ACC112 (cell line): ENCODE data around the gene LRFN2.

Experiments used
- H2AFZ ChIP-seq: fragments of 200-600 bp; sonication (generic); one replicate; pipeline ENCODE4 v1.6.0; 2017; ENCODE audit warnings: antibody characterized with exemption, low read length; ENCODE audit not compliant: unreplicated experiment
- H3K27ac ChIP-seq: fragments of 200-600 bp; sonication (generic); 2 replicates; pipeline ENCODE4 v1.5.1; 2014; ENCODE audit warnings: low read depth, mild to moderate bottlenecking, antibody characterized with exemption, low read length, moderate library complexity
- H3K27me3 ChIP-seq: fragments of 200-600 bp; sonication (generic); 2 replicates; pipeline ENCODE4 v1.6.1; 2014; ENCODE audit warnings: mild to moderate bottlenecking, antibody characterized with exemption, low read length, moderate library complexity, mixed read lengths; ENCODE audit not compliant: insufficient read depth
- H3K36me3 ChIP-seq: fragments of 200-600 bp; sonication (generic); 2 replicates; pipeline ENCODE4 v1.6.1; 2016; ENCODE audit warnings: mild to moderate bottlenecking, antibody characterized with exemption, low read length, moderate library complexity, mixed read lengths; ENCODE audit not compliant: insufficient read depth
- H3K4me1 ChIP-seq: fragments of 200-600 bp; sonication (generic); one replicate; pipeline ENCODE4 v1.6.1; 2016; ENCODE audit warnings: low read length, mixed read lengths; ENCODE audit not compliant: insufficient read depth, unreplicated experiment, control insufficient read depth
- H3K4me3 ChIP-seq: fragments of 200-600 bp; sonication (generic); 2 replicates; pipeline ENCODE4 v1.5.1; 2014; ENCODE audit warnings: mild to moderate bottlenecking, low read depth, low read length
- H3K79me2 ChIP-seq: fragments of 200-600 bp; sonication (generic); one replicate; pipeline ENCODE4 v1.6.0; 2016; ENCODE audit warnings: low read length; ENCODE audit not compliant: control insufficient read depth, unreplicated experiment, insufficient read depth

The LRFN2 gene

GRCh38 chr6:40500227-40500626 lies 86.9 kb downstream of the LRFN2 start:
- no peaks in the 10 kb centered on the region for H3K4me1 ChIP-seq
- H3K27ac ChIP-seq, result no peak overlapping the region
- H3K27me3 ChIP-seq, result no peaks in the 10 kb centered on the region
- H3K79me2 ChIP-seq, result no peaks in the 10 kb centered on the region
- H3K36me3 ChIP-seq, result no peaks in the 10 kb centered on the region
- H3K4me3 ChIP-seq, result no peak overlapping the region
- H2AFZ ChIP-seq, result no peak overlapping the region

DNA sequence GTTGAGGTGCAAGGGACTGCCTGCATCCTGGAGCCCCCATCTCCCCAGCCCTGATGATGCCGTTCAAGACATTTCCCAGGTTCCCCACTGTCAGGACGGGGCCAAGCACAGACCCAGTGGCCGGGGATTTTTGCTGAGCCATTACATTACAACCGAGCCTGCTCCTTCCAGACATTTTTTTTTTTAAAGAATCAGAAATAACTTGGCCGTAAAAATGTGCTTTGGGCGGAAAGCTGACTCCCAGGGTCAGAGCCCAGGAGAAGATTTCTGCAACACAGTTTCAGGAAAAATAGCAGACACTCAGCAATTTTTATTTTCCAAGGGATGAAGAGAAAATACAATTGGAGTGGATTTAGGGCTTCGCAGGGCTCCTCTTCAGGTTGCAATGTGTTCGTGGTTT lies 87.9 kb downstream of the LRFN2 start:
- H3K36me3 ChIP-seq, result no peaks in the 10 kb centered on the region
- no peak overlapping the region for H2AFZ ChIP-seq
- H3K27me3 ChIP-seq, result no peaks in the 10 kb centered on the region
- H3K4me1 ChIP-seq, result no peaks in the 10 kb centered on the region
- H3K79me2 ChIP-seq, result no peaks in the 10 kb centered on the region
- H3K4me3 ChIP-seq, result no peak overlapping the region
- H3K27ac ChIP-seq, result no peak overlapping the region

DNA sequence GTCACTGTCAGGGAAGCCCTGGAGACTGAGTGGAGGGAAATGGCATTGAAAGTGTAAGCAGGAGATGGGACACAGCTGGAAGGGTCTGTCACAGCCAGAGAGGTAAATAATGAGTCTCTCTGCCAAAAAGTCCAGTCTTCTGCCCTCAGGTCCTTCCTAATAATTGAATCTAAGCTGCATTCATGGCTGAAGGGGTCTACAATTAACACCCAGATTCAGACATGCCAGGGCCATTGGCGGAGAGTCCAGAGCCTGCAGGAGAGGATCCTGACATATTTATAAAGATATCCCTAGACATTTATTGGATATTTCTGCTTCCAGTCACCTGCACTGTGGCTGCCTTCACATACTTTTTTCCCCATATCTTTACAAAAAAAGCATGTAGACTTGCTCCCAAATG lies 89.0 kb downstream of the LRFN2 start:
- no peaks in the 10 kb centered on the region for H3K27me3 ChIP-seq
- H3K4me3 ChIP-seq, result no peak overlapping the region
- no peaks in the 10 kb centered on the region for H3K79me2 ChIP-seq
- no peak overlapping the region for H3K27ac ChIP-seq
- H3K36me3 ChIP-seq, result no peaks in the 10 kb centered on the region
- H3K4me1 ChIP-seq, result no peaks in the 10 kb centered on the region
- no peak overlapping the region for H2AFZ ChIP-seq

DNA sequence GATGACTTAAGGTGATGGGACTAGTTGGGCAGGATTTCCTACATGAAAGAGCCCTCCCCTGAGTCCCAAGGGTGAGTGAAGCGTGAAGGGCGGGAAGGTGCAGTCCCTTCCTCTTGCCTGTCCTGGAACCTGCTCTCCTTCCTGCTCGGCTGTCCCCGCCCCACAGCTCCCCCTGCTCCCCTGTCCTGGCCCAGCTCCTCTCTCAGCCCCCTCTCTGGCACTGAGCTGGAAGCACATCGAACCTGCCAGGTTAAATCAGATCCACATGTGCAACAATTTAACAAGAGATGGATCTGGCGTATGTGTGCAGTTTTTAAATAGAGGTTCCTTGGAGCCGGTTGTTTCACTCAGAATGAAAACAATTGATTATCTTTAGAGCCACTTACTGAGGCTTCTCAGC lies 95.0 kb downstream of the LRFN2 start:
- H3K36me3 ChIP-seq, result no peaks in the 10 kb centered on the region
- H2AFZ ChIP-seq, result no peak overlapping the region
- H3K27me3 ChIP-seq, result no peaks in the 10 kb centered on the region

DNA sequence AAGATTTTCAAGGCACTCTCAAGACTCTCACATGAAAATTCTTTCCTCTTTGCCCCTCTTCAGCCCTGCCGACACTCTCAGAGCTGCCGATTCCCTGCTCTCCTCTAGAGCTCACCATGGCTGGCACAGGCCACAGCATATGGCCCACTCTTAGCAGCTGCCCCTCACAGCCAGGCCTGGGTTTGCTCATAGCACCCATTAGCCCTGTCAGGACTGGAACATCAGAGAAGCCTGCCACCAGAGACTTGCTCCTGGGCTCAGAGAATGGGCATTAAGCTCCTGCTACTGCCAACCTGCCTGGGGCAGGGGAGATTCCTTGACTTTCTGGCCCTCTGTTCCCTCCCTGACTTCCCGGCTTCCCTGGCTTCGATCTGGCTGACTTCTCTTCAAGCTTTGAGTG lies 96.7 kb downstream of the LRFN2 start:
- Histone ChIP-seq H3K4me3 (no peak overlapping the region), H3K36me3 (no peaks in the 10 kb centered on the region), H3K27me3 (no peaks in the 10 kb centered on the region), H3K79me2 (no peaks in the 10 kb centered on the region), H2AFZ (no peak overlapping the region), H3K4me1 (no peaks in the 10 kb centered on the region), H3K27ac (no peak overlapping the region)

More for the DNA sequence above, 95.0 kb downstream of the LRFN2 start:
- H3K79me2 ChIP-seq, result no peaks in the 10 kb centered on the region
- H3K4me1 ChIP-seq, result no peaks in the 10 kb centered on the region
- H3K27ac ChIP-seq, result no peak overlapping the region
- no peak overlapping the region for H3K4me3 ChIP-seq

DNA sequence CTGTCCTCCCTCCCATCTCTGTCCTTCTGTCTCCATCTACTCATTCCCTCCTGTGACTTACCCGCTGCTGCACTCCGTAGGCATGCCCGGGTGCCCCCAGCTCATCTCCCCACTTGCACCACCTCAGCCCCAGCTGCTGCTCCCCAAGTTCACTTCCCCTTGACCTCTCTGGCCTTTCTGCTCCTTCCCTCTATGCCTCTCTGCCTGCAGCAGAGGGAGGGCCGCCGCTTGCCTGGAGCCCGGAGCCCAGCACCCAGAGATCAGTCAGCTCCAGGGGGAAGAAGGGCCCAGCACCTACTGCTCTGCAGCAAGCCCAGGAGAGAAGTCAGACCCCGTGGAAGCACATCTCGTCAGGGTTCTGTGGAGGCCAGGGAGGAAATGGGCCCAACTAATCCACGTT lies 97.4 kb downstream of the LRFN2 start:
- Histone ChIP-seq H3K36me3 (no peaks in the 10 kb centered on the region), H3K27me3 (no peaks in the 10 kb centered on the region), H3K79me2 (no peaks in the 10 kb centered on the region), H3K4me3 (no peak overlapping the region), H3K4me1 (no peaks in the 10 kb centered on the region), H3K27ac (no peak overlapping the region), H2AFZ (no peak overlapping the region)

- Histone ChIP-seq H3K27ac (no peak overlapping the region), H3K4me3 (no peak overlapping the region), H3K27me3 (no peaks in the 10 kb centered on the region), H3K79me2 (no peaks in the 10 kb centered on the region), H3K4me1 (no peaks in the 10 kb centered on the region), H2AFZ (no peak overlapping the region), H3K36me3 (no peaks in the 10 kb centered on the region)
Measured at GRCh38 chr6:40486576-40486975, 100.6 kb downstream of the LRFN2 start.

DNA sequence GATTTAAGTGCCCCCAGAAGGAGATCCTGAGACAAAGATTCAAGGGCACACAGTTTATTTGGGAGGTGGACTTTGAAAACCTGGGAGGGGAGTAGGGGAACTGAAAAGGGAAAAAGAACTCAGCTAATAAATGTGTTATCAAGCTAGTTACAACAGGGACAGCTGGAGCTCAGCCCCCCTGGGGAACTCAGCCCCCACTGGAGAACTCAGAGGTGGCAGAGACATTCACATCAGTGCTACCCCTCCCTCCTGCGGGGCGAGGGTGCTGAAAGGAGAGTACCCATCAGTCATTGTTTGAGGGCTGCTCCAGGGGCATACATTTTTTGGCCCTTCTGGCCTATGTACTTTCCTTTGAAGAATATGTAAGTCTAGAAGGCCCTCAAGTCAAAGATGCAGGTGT lies 101.4 kb downstream of the LRFN2 start:
- Histone ChIP-seq H3K4me3 (no peak overlapping the region), H3K79me2 (no peaks in the 10 kb centered on the region), H3K4me1 (no peaks in the 10 kb centered on the region), H3K36me3 (no peaks in the 10 kb centered on the region), H3K27me3 (no peaks in the 10 kb centered on the region), H3K27ac (no peak overlapping the region), H2AFZ (no peak overlapping the region)

DNA sequence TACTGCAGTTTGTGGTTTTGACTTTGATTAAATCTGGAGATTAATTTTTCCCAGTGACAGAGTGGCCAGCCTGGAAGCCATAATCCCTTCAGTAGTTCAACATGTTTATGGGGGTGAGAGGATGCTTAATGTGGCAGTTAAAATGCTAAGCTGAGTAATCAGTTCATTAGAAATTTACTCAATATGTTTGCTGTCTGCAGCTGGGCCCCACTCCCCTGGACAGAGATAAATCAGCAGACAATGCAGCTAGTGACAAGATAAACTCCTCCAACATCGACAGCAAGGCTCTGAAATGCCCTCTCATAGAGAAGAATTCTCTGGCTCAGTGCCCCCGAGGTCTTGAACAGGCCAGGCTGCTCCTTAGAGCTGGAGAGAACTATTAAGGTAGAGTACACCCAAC lies 101.9 kb downstream of the LRFN2 start:
- no peak overlapping the region for H3K27ac ChIP-seq
- H3K79me2 ChIP-seq, result no peaks in the 10 kb centered on the region
- H3K36me3 ChIP-seq, result no peaks in the 10 kb centered on the region
- no peaks in the 10 kb centered on the region for H3K4me1 ChIP-seq
- no peak overlapping the region for H2AFZ ChIP-seq
- no peaks in the 10 kb centered on the region for H3K27me3 ChIP-seq
- no peak overlapping the region for H3K4me3 ChIP-seq

DNA sequence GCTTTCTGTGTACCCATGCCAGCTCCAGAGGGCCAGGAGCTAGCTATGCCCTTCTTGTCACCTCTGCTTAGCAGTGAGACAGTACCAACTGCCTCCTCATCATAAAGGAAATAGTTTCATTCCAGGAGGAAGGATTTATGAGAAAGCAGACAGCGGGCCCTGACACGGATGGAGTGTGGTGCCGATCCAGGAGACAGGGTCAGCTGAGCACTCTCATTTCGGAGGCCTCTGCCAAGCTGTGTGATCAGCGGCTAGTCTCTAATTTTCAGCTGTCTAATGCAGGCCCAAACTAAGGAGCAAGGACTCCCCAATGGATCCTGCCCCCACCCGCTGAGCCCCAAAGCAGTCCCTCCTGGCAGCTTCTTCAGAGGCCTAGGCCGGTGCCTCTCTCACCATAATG lies 103.1 kb downstream of the LRFN2 start:
- Histone ChIP-seq H3K4me3 (no peak overlapping the region), H3K27ac (no peak overlapping the region), H3K4me1 (no peaks in the 10 kb centered on the region), H3K36me3 (no peaks in the 10 kb centered on the region), H2AFZ (no peak overlapping the region), H3K27me3 (no peaks in the 10 kb centered on the region), H3K79me2 (no peaks in the 10 kb centered on the region)

GRCh38 chr6:40482532-40482931 lies 104.6 kb downstream of the LRFN2 start:
- Histone ChIP-seq H2AFZ (no peak overlapping the region), H3K27me3 (no peaks in the 10 kb centered on the region), H3K79me2 (no peaks in the 10 kb centered on the region), H3K4me3 (no peak overlapping the region), H3K27ac (no peak overlapping the region), H3K4me1 (no peaks in the 10 kb centered on the region), H3K36me3 (no peaks in the 10 kb centered on the region)

DNA sequence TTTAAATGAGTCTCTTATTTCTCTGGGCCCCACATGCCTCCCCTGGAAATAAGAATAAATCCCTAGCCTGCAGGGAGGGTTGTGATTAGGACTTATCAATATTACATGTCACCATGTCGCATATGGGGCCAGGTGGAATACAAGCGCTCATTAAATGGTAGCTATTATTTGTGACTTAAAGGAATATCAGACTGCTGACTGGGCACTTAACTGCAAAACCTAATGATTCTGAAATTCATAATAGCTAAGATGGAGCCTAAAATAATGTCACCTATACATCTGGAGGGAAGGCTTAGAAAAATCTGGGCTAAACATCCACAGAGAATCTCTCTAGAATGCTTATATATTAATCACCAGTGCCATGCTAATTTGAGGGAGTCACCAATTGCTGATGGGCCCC lies 106.5 kb downstream of the LRFN2 start:
- no peaks in the 10 kb centered on the region for H3K27me3 ChIP-seq
- no peaks in the 10 kb centered on the region for H3K4me1 ChIP-seq
- no peak overlapping the region for H3K4me3 ChIP-seq

More for the DNA sequence above, 106.5 kb downstream of the LRFN2 start:
- no peak overlapping the region for H3K27ac ChIP-seq
- H3K36me3 ChIP-seq, result no peaks in the 10 kb centered on the region
- no peak overlapping the region for H2AFZ ChIP-seq
- no peaks in the 10 kb centered on the region for H3K79me2 ChIP-seq
